GM19193 (cell line): ENCODE measurements around the gene NGFR.

Experiments used
- POLR2A ChIP-seq: IDR thresholded peaks from 4 replicates; pipeline ENCODE4 v1.6.1; 2011; ENCODE audit not compliant: insufficient read depth, insufficient read length; ENCODE audit errors: extremely low read depth

The NGFR gene

DNA sequence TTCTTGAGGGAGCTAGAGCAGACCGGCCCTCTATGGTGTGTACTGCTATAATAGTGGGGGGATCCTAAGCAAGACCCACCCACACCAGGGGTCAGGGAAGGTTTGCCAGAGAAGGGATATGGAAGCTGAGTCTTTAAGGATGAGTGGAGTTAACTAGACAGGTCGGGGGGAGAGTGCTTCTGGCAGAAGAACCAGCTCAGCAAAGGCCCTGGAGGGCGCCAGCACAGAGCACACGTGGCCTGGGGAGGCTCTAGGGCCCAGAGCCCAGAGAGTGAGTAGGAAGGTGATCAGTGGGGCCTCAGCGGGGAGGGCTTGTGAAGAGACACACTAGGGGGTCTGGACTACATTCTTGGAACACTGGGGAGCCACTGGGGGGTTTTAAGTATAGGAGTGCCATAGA, 21.1 kb downstream of the NGFR start:
- TF ChIP-seq POLR2A: no peak

- no peak for TF ChIP-seq POLR2A
Observed at GRCh38 chr17:49518346-49519078, 23.4 kb downstream of the NGFR start.

DNA sequence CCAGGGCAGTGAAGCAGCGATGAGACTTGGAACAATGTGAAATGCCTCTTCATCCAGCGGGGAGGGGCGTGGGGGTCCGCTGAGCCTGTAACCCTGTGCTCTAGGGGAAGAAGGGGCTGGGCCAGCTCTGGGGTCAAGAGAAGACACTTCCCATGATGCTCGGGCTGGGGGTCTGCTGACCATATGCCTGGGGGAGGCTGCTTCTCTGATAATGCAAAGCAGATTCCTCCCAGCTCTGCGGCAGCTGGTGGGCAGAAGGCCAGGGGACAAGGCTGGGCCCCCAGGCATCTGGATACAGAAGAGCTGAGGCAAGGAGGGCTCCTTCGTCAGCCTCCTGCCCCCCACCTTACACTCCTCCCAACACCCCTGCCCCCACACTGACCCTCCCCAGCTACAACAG, 24.7 kb downstream of the NGFR start:
- TF ChIP-seq POLR2A: no peak

DNA sequence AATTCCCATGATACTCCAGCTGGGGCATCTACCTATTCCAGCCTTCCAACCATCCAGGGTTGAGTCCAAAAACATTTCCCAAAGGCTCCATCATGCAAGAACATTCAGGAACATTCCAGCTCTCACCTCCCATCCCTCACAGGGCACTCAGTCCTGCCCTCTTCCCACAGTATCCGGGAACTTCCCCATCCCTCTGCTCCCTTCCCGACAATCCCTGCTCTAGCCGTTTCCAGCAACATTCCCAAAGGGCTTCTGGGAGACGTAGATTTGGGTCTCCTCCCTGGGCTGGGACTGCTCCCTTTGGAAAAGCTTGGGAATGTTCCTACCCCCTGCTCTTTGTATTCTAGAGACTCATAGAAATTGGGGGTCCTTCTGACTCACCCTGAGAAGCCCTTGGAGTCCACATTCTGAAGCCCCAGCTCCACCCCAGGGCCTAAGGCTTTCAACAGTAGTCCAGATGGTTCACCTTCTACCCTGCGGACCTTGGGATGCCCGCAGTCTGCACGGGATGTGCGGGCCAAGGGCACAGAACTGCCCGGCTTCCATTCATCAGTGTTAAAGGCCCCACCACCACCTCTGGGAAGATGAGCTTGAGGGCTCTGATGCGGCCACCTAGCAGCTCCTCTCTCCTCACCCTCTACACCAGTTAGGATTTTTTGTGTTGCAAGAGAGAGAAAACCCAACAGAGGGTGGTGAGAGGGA, 25.4 kb downstream of the NGFR start:
- no peak for TF ChIP-seq POLR2A

DNA sequence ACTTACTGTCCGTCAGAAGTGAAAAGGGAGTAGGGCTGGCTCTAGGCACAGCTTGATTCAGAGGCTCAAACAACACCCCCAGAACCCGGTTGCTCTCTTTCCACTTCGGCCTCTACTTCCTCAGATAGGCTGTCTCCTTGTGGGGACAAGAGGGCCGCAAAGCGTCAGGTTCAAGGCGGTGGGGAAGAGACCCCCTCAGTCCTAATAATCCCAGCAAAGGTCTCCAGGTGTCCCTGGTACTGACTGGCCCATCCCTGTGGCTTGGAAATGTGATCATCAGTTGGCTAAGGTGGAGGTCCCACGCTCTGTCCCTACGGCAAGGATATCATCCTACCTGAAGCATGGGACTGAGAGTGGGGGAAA, 26.0 kb downstream of the NGFR start:
- no peak for TF ChIP-seq POLR2A

DNA sequence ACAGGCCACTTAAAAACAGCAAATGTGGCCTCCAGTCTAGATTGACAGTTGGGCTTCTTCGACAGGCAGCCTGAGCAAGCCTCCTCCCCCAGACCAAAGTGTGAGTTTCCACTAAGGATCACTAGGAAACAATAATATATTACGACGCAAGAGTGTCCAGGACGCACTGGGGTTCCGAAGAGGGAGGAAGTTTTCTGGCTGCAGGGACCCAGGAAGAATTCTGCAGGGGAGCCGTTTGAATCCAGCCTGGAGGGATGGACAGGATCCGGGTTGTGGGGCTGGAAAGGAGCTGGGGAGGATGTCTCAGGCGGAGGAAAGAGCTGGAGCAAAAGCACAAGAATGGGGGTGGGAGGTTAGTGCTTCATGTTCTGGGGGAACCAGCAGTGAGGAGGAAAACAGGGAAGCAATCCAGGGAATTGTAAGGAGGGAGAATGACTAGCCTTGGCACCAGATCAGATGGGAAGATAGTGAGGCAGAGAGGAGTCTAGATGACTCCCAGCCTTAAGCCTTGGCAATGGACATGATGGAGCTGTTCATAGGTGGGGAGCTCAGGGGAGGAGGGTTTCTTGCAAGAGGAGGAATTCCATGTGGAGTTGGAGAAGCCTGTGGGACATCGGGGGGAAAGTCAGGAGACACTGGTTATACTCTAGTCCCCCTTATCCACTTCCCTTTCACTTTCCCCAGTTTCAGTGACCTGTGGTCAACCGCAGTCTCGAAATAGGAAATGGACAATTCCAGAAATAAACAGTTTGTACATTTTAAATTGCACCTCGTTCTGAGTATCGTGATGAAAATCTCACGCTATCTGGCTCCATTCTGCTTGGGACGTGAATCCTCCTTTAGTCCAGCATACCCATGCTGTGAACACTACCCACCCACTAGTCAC, 26.6 kb downstream of the NGFR start:
- TF ChIP-seq POLR2A: no peak

- no peak for TF ChIP-seq POLR2A
Observed at GRCh38 chr17:49522357-49522890, 27.3 kb downstream of the NGFR start.

DNA sequence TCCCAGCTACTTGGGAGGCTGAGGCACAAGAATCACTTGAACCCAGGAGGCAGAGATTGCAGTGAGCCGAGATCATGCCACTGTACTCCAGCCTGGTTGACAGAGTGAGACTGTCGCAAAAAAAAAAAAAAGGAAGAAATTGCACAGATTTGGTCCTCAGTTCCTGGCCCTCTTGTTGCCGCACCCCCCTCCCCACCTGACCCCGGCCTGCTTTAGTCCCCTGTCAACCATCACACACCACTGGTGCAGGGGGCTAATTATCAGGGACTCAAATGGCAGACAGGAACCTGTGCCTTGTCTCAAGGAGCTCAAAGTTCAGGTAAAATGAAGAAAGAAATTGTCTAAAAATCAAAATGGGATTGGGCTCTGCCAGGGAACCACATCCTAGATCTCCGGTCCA, 28.1 kb downstream of the NGFR start:
- no peak for TF ChIP-seq POLR2A

DNA sequence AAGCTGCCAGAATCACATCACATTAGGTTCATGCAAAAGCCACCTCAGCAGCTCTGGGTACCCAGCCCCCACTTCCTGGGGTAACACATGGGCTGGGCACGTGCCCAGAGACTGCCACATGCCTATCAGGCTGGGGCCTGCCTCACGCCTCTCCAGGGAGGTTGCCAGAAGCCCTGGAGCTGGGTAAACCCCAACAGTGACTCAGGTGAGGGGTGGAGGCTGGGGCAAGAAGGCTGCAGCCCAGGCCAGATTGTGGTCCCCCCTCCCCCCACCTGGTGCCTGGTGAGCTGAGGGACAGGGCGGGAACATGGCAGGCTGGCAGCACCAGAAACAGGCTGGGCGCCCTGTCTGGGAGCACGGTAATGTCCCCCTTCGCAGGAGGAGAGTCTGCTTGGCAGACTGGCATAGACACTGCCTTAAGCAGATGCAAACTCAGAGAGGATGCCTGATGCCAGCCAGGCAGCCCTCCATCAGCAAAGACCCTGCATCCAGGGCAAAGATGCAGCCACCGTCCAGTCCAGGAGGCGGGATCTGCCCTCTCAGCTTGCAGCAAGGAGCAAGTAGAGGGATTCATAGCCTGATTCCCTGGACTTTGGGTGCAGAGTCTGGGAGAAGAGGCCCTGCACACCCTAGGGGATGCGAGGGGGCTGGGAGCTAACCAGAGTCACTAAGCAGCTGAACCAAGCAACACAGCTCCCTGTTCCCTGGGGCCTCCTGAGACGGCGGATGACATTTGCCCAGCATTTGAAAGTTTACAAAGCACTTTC, 28.8 kb downstream of the NGFR start:
- TF ChIP-seq POLR2A: no peak

- TF ChIP-seq POLR2A: no peak
Observed at GRCh38 chr17:49524473-49525359, 29.6 kb downstream of the NGFR start.

- no peak for TF ChIP-seq POLR2A
Observed at GRCh38 chr17:49525831-49526741, 31.0 kb downstream of the NGFR start.

DNA sequence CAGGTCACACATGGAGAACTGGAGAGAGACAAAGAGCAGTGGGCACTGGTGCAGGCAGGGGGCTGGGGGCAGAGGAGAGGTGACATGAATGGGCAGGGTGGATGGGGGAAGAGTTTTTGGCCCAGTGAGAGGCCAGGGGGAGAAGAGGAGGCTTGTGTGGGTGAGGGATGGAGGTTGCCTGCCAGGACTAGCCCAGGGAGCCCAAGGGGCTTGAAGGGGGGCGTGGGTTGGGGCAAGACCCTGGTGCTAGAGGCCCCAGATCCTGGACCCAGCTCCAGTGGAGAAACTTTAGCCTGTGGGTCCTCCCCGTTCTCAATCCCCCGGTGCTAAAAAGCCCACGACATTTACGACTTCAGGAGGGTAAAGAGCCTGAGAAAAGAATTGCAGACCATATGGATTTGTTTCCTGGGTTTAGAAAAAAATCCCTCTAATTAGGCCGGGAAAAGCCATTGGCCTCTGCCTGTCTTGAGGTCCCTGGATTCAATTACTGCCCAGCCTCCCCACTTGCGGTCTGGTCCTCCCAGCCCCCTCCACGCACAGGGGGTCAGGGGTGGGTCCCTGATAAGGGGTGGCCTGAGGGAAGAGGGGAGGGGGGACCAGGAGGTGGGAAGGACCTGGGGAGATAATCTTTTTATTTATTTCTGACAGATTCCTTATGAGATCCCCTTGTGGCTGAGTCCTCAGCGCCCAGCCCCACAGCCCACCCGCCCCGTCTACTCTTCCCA, 33.0 kb downstream of the NGFR start:
- no peak for TF ChIP-seq POLR2A
